B cell (primary cell): ENCODE results near the gene NEBL. TPM values are rescaled to one million over a fixed set of nuclear protein-coding genes. Genes with fewer than 3 reads are reported as not detected.

Source experiments
- ATAC-seq: fragments of 200-7000 bp; cut with Tn5 transposase; one replicate; pipeline ENCODE4 v1.10.0; 2021; ENCODE audit warnings: low read depth, mild to moderate bottlenecking, moderate number of reproducible peaks, moderate library complexity
- CTCF ChIA-PET: fragments of 350-600 bp; sonication (Branson Sonifier 250); formaldehyde crosslinking; loops from one replicate; lab custom pipeline; 2021; ENCODE audit warnings: antibody characterized with exemption, inconsistent platforms; lab: Charles Lee
- POLR2A ChIA-PET: fragments of 350-600 bp; sonication (Branson Sonifier 250); formaldehyde crosslinking; loops from one replicate; lab custom pipeline; 2021; ENCODE audit warnings: antibody characterized with exemption; lab: Charles Lee
- DNase-seq: peaks from one replicate; pipeline ENCODE4 v3.0.0; 2013
- H2AFZ ChIP-seq: 2 replicates; pipeline ENCODE4 v1.6.1; 2012; ENCODE audit warnings: mild to moderate bottlenecking, low read depth, low read length; ENCODE audit not compliant: insufficient read depth, poor library complexity, severe bottlenecking
- H3K27ac ChIP-seq, 2 donors: 1 replicate in 1 of 2; 2 replicates in 1 of 2; pipeline ENCODE4 v1.5.1; 2012 to 2013; ENCODE audit warnings: low read length in 2 of 2, mild to moderate bottlenecking in 2 of 2, moderate library complexity in 1 of 2
- H3K27me3 ChIP-seq, 4 experiments: fragments of 200-600 bp in 1 of 4; sonication (generic) in 1 of 4; replicated peaks in 1 of 4; 1 replicate in 2 of 4; 2 replicates in 2 of 4; pipeline versions ENCODE4 v1.6.1 to v1.7.0; 2013 to 2016; ENCODE audit warnings: low read length in 3 of 4, mild to moderate bottlenecking in 2 of 4, mixed read lengths in 1 of 4, moderate library complexity in 1 of 4; ENCODE audit not compliant: insufficient read depth in 4 of 4, control insufficient read depth in 3 of 4; ENCODE audit errors: control extremely low read depth in 1 of 4
- H3K36me3 ChIP-seq, 2 experiments: replicated peaks in 1 of 2; 1 replicate in 1 of 2; 2 replicates in 1 of 2; pipeline versions ENCODE4 v1.6.1 to v1.7.1; 2013; ENCODE audit warnings: low read length in 1 of 2; ENCODE audit not compliant: insufficient read depth in 2 of 2, control insufficient read depth in 1 of 2; ENCODE audit errors: control extremely low read depth in 1 of 2, extremely low read depth in 1 of 2
- H3K4me1 ChIP-seq, 2 donors: fragments of 200-600 bp in 1 of 2; sonication (generic) in 1 of 2; 1 replicate in 1 of 2; 2 replicates in 1 of 2; pipeline versions ENCODE4 v1.5.1 to v1.6.1; 2013 to 2017; ENCODE audit warnings: low read length in 2 of 2; ENCODE audit not compliant: control insufficient read depth in 2 of 2, insufficient read depth in 2 of 2
- H3K4me2 ChIP-seq: replicated peaks from 2 replicates; pipeline ENCODE3; 2012; ENCODE audit warnings: mild to moderate bottlenecking, low read depth, low read length; ENCODE audit not compliant: poor library complexity, severe bottlenecking
- H3K4me3 ChIP-seq, 5 experiments: fragments of 200-600 bp in 1 of 5; sonication (generic) in 1 of 5; 1 replicate in 3 of 5; 2 replicates in 2 of 5; pipeline versions ENCODE4 v1.5.1 to v1.7.0; 2011 to 2016; ENCODE audit warnings: low read length in 4 of 5, mild to moderate bottlenecking in 4 of 5, low read depth in 2 of 5, control low read depth in 1 of 5, moderate library complexity in 1 of 5; ENCODE audit not compliant: insufficient read depth in 1 of 5; ENCODE audit errors: control extremely low read depth in 1 of 5, extremely low read depth in 1 of 5
- H3K79me2 ChIP-seq: fragments of 200-600 bp; sonication (generic); one replicate; pipeline ENCODE4 v1.6.0; 2016; ENCODE audit warnings: low read length; ENCODE audit not compliant: control insufficient read depth, insufficient read depth
- H3K9ac ChIP-seq: fragments of 200-600 bp; sonication (generic); 2 replicates; pipeline ENCODE4 v1.6.1; 2017; ENCODE audit warnings: mild to moderate bottlenecking, low read length, moderate library complexity
- H3K9me3 ChIP-seq, 3 donors: one replicate each; pipeline versions ENCODE4 v1.6.1 to v1.7.1; 2013; ENCODE audit warnings: low read length in 2 of 3; ENCODE audit not compliant: control insufficient read depth in 2 of 3, insufficient read depth in 1 of 3; ENCODE audit errors: control extremely low read depth in 1 of 3
- H4K20me1 ChIP-seq: 2 replicates; pipeline ENCODE4 v1.6.0; 2012; ENCODE audit warnings: mild to moderate bottlenecking, low read length; ENCODE audit not compliant: insufficient read depth, control insufficient read depth, poor library complexity, severe bottlenecking
- H3K27ac Mint-ChIP-seq: one replicate; pipeline ENCODE4 v1.8.0; 2021; ENCODE audit warnings: mixed read lengths
- H3K27me3 Mint-ChIP-seq: one replicate; pipeline ENCODE4 v1.8.0; 2021; ENCODE audit warnings: mixed read lengths
- H3K4me1 Mint-ChIP-seq: one replicate; pipeline ENCODE4 v1.8.0; 2021; ENCODE audit warnings: mixed read lengths
- H3K4me3 Mint-ChIP-seq: one replicate; pipeline ENCODE4 v1.8.0; 2021; ENCODE audit warnings: mixed read lengths
- H3K9me3 Mint-ChIP-seq: one replicate; pipeline ENCODE4 v1.8.0; 2022; ENCODE audit warnings: mixed read lengths; ENCODE audit not compliant: insufficient read depth
- EZH2 ChIP-seq: IDR thresholded peaks from 2 replicates; pipeline ENCODE4 v1.6.1; 2012; ENCODE audit warnings: borderline replicate concordance, low read depth, mild to moderate bottlenecking, moderate library complexity, low read length; ENCODE audit not compliant: insufficient read depth, poor library complexity, severe bottlenecking
- WGBS: methylation state at CpG from one replicate; pipeline ENCODE4 v1.1.5; 2013; ENCODE audit warnings: missing lambda C conversion rate; ENCODE audit not compliant: insufficient coverage; 5-methylcytosine and 5-hydroxymethylcytosine counted together
- intact Hi-C: fragments of 100-400 bp; cut with micrococcal nuclease; formaldehyde crosslinking; loops from one replicate; pipeline ENCODE4 v1.10.0; 2022
- polyA plus RNA-seq: library from polyadenylated mRNA; depleted of rRNA; stranded (reverse); fragments of >200 nt; gene quantifications from 2 replicates; pipeline ENCODE4 v1.2.3, GENCODE V29; 2012
- small RNA-seq: library from RNA; depleted of rRNA; stranded (forward); fragments of <200 nt; gene quantifications from one replicate; pipeline ENCODE3, GENCODE V24; 2012; ENCODE audit warnings: low replicate concordance, low read depth; ENCODE audit not compliant: insufficient read length
- total RNA-seq, 2 donors: library from RNA; stranded (reverse); fragments of 120-200 nt in 1 of 2; gene quantifications; 1 replicate in 1 of 2; 2 replicates in 1 of 2; pipeline versions ENCODE4 v1.2.3 to v1.2.4, GENCODE V29; 2013 to 2022
- TF ChIP-seq, protein P1 (sequence below): fragments of 200-600 bp; IDR thresholded peaks from one replicate; pipeline ENCODE4 v1.8.0; 2022; ENCODE audit warnings: antibody characterized with exemption, mild to moderate bottlenecking

The NEBL gene
- total and polyA plus RNA-seq, 2 donors (not counting 1 experiment from before 2014, with no cell fraction given): not detected

DNA sequence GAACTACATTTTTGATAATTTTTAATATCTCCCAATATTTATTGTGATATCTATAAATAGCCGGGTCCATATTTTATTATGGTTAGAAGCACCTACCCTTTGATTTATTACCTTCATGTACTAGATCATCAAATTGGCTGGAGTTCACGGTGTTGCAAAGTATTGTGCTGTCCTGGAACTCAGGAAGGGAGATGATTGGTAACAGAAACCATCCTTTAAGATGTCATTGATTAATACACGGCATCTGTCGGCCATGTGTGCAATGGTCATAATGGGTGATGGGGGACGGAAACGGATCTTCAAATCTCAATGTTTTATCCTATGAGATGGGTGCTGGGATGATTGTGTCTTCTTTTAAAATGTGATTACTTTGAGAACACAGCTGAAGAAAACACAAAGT lies 157.0 kb downstream of the NEBL start:
- Mint-ChIP-seq H3K9me3 (no peaks in the 10 kb centered on the region), H3K27ac (no peak overlapping the region), H3K4me3 (no peak overlapping the region), H3K27me3 (no peaks in the 10 kb centered on the region), H3K4me1 (no peaks in the 10 kb centered on the region)
- ChIA-PET CTCF (no interaction called here), POLR2A (no interaction called here)
- no peak overlapping the region for H3K4me3 ChIP-seq
- H2AFZ ChIP-seq: no peak overlapping the region
- no peaks in the 10 kb centered on the region for H3K4me1 ChIP-seq
- ATAC-seq (no peak), DNase-seq (no peak)
- H3K36me3 ChIP-seq: no peaks in the 10 kb centered on the region
- H4K20me1 ChIP-seq: no peaks in the 10 kb centered on the region
- WGBS: 100% methylated on average over 4 of the region's 6 CpGs
- H3K27me3 ChIP-seq: no peaks in the 10 kb centered on the region
- no peak for TF ChIP-seq EZH2
- TF ChIP-seq, protein P1, sequence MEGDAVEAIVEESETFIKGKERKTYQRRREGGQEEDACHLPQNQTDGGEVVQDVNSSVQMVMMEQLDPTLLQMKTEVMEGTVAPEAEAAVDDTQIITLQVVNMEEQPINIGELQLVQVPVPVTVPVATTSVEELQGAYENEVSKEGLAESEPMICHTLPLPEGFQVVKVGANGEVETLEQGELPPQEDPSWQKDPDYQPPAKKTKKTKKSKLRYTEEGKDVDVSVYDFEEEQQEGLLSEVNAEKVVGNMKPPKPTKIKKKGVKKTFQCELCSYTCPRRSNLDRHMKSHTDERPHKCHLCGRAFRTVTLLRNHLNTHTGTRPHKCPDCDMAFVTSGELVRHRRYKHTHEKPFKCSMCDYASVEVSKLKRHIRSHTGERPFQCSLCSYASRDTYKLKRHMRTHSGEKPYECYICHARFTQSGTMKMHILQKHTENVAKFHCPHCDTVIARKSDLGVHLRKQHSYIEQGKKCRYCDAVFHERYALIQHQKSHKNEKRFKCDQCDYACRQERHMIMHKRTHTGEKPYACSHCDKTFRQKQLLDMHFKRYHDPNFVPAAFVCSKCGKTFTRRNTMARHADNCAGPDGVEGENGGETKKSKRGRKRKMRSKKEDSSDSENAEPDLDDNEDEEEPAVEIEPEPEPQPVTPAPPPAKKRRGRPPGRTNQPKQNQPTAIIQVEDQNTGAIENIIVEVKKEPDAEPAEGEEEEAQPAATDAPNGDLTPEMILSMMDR: no peak
- no peak overlapping the region for H3K27ac ChIP-seq
- H3K4me2 ChIP-seq: no peak overlapping the region
- no peaks in the 10 kb centered on the region for H3K9me3 ChIP-seq
- no peaks in the 10 kb centered on the region for H3K79me2 ChIP-seq
- H3K9ac ChIP-seq: no peak overlapping the region
- intact Hi-C loops: no loop called here

DNA sequence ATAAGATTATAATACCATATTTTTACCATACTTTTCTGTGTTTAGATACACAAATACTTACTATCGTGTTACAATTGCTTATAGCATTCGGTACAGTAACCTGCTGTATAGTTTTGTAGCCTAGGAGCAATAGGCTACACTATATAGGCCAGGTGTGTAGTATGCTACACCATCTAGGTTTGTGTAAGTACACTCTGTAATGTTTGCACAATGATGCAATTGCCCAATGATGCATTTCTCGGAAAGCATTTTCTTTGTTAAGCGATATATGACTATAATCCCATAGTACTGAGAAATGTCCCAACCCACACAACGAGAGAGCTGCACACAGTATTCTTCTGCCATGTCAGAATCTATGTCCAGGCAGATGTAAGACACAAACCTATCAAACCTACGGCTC lies 160.0 kb downstream of the NEBL start:
- ChIA-PET POLR2A (no interaction called here), CTCF (no interaction called here)
- Mint-ChIP-seq H3K27ac (no peak overlapping the region), H3K9me3 (no peaks in the 10 kb centered on the region), H3K27me3 (no peaks in the 10 kb centered on the region), H3K4me1 (no peaks in the 10 kb centered on the region), H3K4me3 (no peak overlapping the region)
- no peak overlapping the region for H3K4me2 ChIP-seq
- H3K27me3 ChIP-seq: no peaks in the 10 kb centered on the region
- H3K36me3 ChIP-seq: no peaks in the 10 kb centered on the region
- TF ChIP-seq, protein P1: no peak
- TF ChIP-seq EZH2: no peak
- no peaks in the 10 kb centered on the region for H3K79me2 ChIP-seq
- no peak overlapping the region for H3K9ac ChIP-seq
- 79% methylated on average over 2 of the region's 6 CpGs for WGBS
- peaks cover 0 to 4% (median 1%) of the 10 kb centered on the region in 3 donors for H3K9me3 ChIP-seq
- no peak for ATAC-seq
- no peaks in the 10 kb centered on the region for H4K20me1 ChIP-seq
- H3K27ac ChIP-seq: no peak overlapping the region
- DNase-seq: no peak
- H3K4me3 ChIP-seq: no peak overlapping the region
- intact Hi-C loops: no loop called here
- no peak overlapping the region for H2AFZ ChIP-seq
- H3K4me1 ChIP-seq: no peaks in the 10 kb centered on the region

Small RNA genes within 50 kb of the gene (small RNA-seq; reads per million reads assigned to genes)
- gene AL157398.1 (not detected), gene MTND1P21 (not detected)
